ENCODE data around the gene CYB561A3. TPM values are rescaled to one million over a fixed set of nuclear protein-coding genes. Genes with fewer than 3 reads are reported as not detected.

Gene CYB561A3
- total and polyA plus RNA-seq, 4 experiments from 2014 or later = 40.1 to 95.7 (median 45.9) TPM

DNA sequence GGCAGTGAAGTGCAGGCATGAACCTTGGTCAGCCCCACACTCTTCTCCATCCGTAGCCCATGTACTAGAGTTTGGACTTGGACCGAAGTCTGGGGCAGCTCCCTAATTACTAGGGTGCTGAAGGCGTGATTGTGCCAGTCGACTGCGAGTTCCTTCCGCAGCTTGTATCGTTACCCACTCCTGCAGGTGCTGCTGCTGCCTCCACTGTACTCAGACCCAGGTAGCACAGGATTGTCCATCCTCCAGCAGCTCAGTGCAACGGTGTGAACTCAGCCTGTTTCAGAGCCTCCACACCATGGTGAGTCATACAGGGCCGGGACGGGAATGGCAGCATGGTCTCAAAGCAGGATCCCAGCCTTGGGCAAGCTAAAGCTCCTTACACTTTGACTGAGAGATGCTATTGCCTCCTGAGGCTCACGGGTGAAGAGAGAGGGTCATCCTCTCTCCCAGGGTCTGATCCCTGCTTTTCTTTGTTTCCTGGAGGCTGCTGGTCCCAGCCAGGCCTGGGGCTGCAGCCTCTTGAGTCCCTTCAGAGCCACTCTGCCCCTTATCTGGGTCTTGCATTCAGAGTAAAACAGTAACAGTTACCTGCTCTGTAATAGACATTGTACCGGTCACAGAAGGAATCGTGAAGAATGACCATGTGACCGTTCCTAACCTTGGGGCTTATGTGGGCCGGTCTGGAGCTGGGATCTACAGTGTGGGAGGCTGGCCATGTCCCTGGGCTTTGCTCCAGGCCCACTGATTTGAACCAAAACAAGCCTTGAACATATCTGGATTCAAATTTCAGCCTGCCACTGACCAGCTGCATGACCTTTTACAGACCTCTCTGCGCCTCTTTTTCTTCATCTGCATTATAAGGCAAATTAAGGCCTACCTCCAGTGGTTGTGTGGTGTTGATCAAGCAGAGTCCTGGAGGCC, 27.0 kb downstream of the CYB561A3 start:
- Mint-ChIP-seq H3K4me3 (peak overlapping the region; percentile 89 to 97 (median 96)), H3K4me1 (peaks cover 32 to 62% (median 45%) of the 10 kb centered on the region in 4 donors), H3K27ac (peak overlapping the region; percentile 92 to 99 (median 98)), H3K9me3 (peaks cover 0 to 4% (median 0%) of the 10 kb centered on the region in 8 donors), H3K36me3 (peaks cover 17 to 19% of the 10 kb centered on the region in 2 donors), H3K27me3 (no peaks in the 10 kb centered on the region)
- ChIA-PET CTCF (ENCODE audit: partially characterized antibody) (interaction anchor here (1.0 to 10.1 kb wide), 12 partner anchors 19 to 502 kb away, joined by 3 to 442 read pairs (median 15); partner anchors contain the start of genes CYB561A3, TMEM138 and TMEM216), POLR2A (ENCODE audit: partially characterized antibody) (interaction anchor here (1.2 to 5.9 kb wide), 12 partner anchors 10 to 421 kb away, joined by 3 to 97 read pairs (median 6); partner anchors contain the start of genes CPSF7, CYB561A3, SDHAF2 and TMEM109)
- Histone ChIP-seq H3K4me3 (ENCODE audit: low read length in 2 of 2) (no peak overlapping the region), H3K27ac (ENCODE audit: low read depth, low read length) (peak overlapping the region; percentile 44), H3K27me3 (ENCODE audit: insufficient read depth, low read length) (no peaks in the 10 kb centered on the region), H3K9me3 (ENCODE audit: control insufficient read depth in 1 of 2, low read length in 2 of 2) (no peaks in the 10 kb centered on the region), H3K36me3 (ENCODE audit: insufficient read depth, low read length) (peaks cover 6% of the 10 kb centered on the region), H3K4me1 (ENCODE audit: insufficient read depth, low read length) (peaks cover 39% of the 10 kb centered on the region)
- intact Hi-C loops (cut with micrococcal nuclease) = no loop called here
- no peak for DNase-seq

DNA sequence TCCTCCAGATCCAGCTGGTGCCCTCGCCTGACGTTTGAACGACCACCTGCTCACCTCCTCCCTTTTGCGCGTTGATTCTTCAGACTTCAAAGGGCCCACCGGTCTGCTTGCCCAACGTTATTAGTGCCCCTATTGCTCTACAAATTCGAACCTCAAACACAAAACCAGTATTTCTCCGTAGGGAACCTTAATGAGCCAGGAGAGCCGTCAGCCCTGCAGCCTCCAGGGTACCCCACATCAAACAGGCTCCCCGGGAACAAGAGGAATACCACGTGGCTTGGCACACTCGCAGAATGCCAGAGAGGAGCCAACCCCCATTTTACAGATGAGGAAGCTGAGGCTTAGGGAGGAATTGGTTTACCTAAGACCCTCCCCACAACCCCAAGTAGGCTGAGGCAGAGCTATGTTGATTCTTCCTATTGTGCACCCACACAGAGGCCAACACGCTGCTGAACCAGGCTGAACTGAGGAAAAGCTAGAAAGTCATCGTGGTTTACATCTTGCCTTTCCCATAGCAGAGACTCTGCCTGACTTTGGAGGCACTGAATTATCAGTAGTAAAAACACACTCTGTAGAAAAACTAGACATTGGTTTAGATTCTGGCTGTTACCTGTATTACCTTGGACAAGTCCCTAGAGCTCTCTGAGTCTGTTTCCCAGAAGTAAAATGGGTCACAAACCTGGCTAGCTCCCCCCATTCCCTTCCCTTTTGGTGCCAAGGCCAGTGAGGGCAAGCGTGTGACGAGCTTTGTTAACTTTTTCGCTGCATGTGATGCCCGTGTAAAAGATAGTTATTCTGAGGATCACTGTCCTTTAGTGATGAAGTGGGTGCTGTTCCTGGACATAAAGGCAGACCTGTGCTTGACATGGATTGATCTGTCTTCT, 27.9 kb downstream of the CYB561A3 start:
- Mint-ChIP-seq H3K27me3 (no peaks in the 10 kb centered on the region), H3K4me1 (peaks cover 36 to 71% (median 52%) of the 10 kb centered on the region in 4 donors), H3K9me3 (peaks cover 0 to 4% (median 0%) of the 10 kb centered on the region in 8 donors), H3K36me3 (peaks cover 22 to 25% of the 10 kb centered on the region in 2 donors), H3K27ac (peak overlapping the region; percentile 92 to 99 (median 98)), H3K4me3 (peak overlapping the region; percentile 89 to 97 (median 96))
- Histone ChIP-seq H3K4me1 (ENCODE audit: insufficient read depth, low read length) (peaks cover 39% of the 10 kb centered on the region), H3K27me3 (ENCODE audit: insufficient read depth, low read length) (no peaks in the 10 kb centered on the region), H3K4me3 (ENCODE audit: low read length in 2 of 2) (peak overlapping the region; percentile 85 to 95), H3K9me3 (ENCODE audit: control insufficient read depth in 1 of 2, low read length in 2 of 2) (no peaks in the 10 kb centered on the region), H3K36me3 (ENCODE audit: insufficient read depth, low read length) (peaks cover 12% of the 10 kb centered on the region), H3K27ac (ENCODE audit: low read depth, low read length) (peak overlapping the region; percentile 83)
- CTCF ChIA-PET (ENCODE audit: partially characterized antibody) = interaction anchor here (1.0 to 10.1 kb wide), 6 partner anchors 18 to 418 kb away, joined by 3 to 442 read pairs (median 14); partner anchors contain the start of genes CYB561A3, TMEM138 and TMEM216
- DNase-seq = peak in 1 of 5 donors; percentile 15
- intact Hi-C loops (cut with micrococcal nuclease) = loop anchor here (1.0 to 2.0 kb wide), 3 partner anchors 29 to 427 kb away; partner anchors contain the start of genes PRPF19, SDHAF2 and TMEM138
- POLR2A ChIA-PET (ENCODE audit: partially characterized antibody) = interaction anchor here (0.6 to 5.9 kb wide), 13 partner anchors 9 to 1982 kb away, joined by 3 to 97 read pairs (median 4); partner anchors contain the start of genes CPSF7, CYB561A3, SDHAF2 and TMEM109

DNA sequence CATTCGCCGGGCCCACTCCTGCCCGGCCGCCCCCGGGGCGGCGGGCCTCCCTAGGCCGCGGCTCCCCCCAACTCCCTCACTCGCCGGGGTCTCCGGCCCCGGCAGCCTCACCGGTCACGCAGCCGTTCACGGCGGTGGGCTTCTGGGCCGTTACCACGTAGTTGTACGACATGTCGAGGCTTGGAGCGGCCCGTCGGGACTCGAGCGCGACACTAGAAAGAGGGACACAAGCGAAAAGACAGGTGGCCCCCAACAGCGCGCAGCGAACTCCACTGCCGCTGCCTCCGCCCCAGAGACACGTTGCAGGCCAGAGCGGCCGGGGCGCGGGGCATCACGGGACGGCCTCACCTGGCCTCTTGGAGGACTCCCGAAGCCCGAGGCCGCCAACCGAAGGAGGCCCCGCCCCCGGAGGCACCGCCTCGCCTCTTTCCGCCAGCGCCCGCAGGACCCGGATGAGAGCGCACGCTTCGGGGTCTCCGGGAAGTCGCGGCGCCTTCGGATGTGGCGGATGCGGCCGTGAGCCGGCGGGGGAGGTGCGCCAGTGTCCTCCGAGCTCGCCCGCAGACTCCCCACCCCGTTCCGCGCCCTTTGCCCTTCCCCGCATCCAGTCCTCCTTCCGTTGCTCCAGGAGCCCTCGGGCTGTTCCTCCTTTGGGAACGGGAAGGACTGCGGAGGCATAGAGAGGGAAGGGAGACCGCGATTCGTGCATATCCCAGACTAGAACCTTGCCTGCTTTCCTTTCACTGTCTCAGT, 28.7 kb downstream of the CYB561A3 start, which contains the start of the genes DDB1 and TKFC:
DDB1 (minus strand) TSS at position 309 of the 753 bp plus-strand sequence; CDS start at position 172, 137 bp downstream.
TKFC (plus strand) TSS at position 432 of the 753 bp plus-strand sequence. CDS start 1,501 bp downstream, outside the sequence.
- CTCF ChIA-PET (ENCODE audit: partially characterized antibody) = interaction anchor here (1.1 to 10.1 kb wide), 5 partner anchors 17 to 102 kb away, joined by 4 to 442 read pairs (median 18); partner anchors contain the start of genes CYB561A3, TMEM138 and TMEM216
- H3K27me3 ChIP-seq (ENCODE audit: insufficient read depth, low read length) = no peaks in the 10 kb centered on the region
- H3K4me1 ChIP-seq (ENCODE audit: insufficient read depth, low read length) = peaks cover 39% of the 10 kb centered on the region
- Mint-ChIP-seq H3K36me3 (peaks cover 25 to 31% of the 10 kb centered on the region in 2 donors), H3K27me3 (no peaks in the 10 kb centered on the region), H3K4me3 (peak within 1 kb of the TSS; percentile 89 to 97 (median 96)), H3K27ac (peak within 1 kb of the TSS; percentile 92 to 99 (median 98)), H3K4me1 (peaks cover 36 to 71% (median 54%) of the 10 kb centered on the region in 4 donors), H3K9me3 (peaks cover 0 to 4% (median 0%) of the 10 kb centered on the region in 8 donors)
- intact Hi-C loops (cut with micrococcal nuclease) = loop anchor here (1.0 to 2.0 kb wide), 3 partner anchors 29 to 426 kb away; partner anchors contain the start of genes PRPF19, SDHAF2 and TMEM138
- POLR2A ChIA-PET (ENCODE audit: partially characterized antibody) = interaction anchor here (0.6 to 5.9 kb wide), 12 partner anchors 9 to 1981 kb away, joined by 3 to 97 read pairs (median 4); partner anchors contain the start of genes CPSF7, CYB561A3, SDHAF2 and TMEM109
- peak; percentile 96 to 97 (median 97) for DNase-seq
- peaks cover 12% of the 10 kb centered on the region for H3K36me3 ChIP-seq (ENCODE audit: insufficient read depth, low read length)
- no peaks in the 10 kb centered on the region for H3K9me3 ChIP-seq (ENCODE audit: control insufficient read depth in 1 of 2, low read length in 2 of 2)
- peak within 1 kb of the TSS; percentile 83 for H3K27ac ChIP-seq (ENCODE audit: low read depth, low read length)
- H3K4me3 ChIP-seq (ENCODE audit: low read length in 2 of 2) = peak within 1 kb of the TSS; percentile 85 to 95

DNA sequence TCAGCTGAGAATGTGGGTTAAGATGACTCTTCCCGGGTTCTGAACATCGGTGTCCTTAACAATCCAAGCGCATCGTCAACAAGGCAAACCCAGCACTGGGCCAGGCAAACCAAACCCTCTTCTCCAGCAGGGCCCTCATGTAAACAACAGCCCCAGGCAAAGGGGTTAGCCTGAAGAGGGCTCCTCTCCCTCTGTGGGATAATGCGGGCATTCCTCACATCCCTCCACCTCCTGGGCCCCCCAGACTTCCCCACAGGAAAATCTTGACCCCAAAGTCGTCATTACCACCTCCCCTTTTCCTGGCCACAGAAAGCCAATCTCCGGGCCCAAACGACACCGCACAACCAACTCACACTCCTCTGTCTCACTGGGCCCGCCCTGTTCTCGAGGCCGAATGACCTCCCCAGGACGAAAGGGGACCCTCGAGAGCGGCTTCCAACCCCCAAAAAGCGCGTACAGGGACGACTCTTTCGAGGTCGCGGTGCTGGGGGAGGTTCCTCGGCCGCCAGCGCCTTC, 29.3 kb downstream of the CYB561A3 start:
- peak overlapping the region; percentile 89 to 97 (median 96) for H3K4me3 Mint-ChIP-seq
- POLR2A ChIA-PET (ENCODE audit: partially characterized antibody) = interaction anchor here (1.0 to 4.4 kb wide), 4 partner anchors 12 to 97 kb away, joined by 3 to 97 read pairs (median 6); partner anchors contain the start of genes CPSF7, CYB561A3, SDHAF2 and TMEM138
- H3K4me1 ChIP-seq (ENCODE audit: insufficient read depth, low read length) = peaks cover 39% of the 10 kb centered on the region
- H3K27ac ChIP-seq (ENCODE audit: low read depth, low read length) = peak overlapping the region; percentile 83
- DNase-seq = peak in 1 of 5 donors; percentile 50
- peak overlapping the region; percentile 81 to 85 for H3K4me3 ChIP-seq (ENCODE audit: low read length in 2 of 2)
- H3K27me3 ChIP-seq (ENCODE audit: insufficient read depth, low read length) = no peaks in the 10 kb centered on the region
- no peaks in the 10 kb centered on the region for H3K27me3 Mint-ChIP-seq
- peaks cover 38 to 78% (median 55%) of the 10 kb centered on the region in 4 donors for H3K4me1 Mint-ChIP-seq
- peaks cover 31 to 37% of the 10 kb centered on the region in 2 donors for H3K36me3 Mint-ChIP-seq
- peaks cover 18% of the 10 kb centered on the region for H3K36me3 ChIP-seq (ENCODE audit: insufficient read depth, low read length)
- intact Hi-C loops (cut with micrococcal nuclease) = loop anchor here (2.0 kb wide), 1 partner anchor 426 kb away; the partner anchor contains the start of gene PRPF19
- H3K9me3 Mint-ChIP-seq = peaks cover 0 to 4% (median 0%) of the 10 kb centered on the region in 8 donors
- H3K9me3 ChIP-seq (ENCODE audit: control insufficient read depth in 1 of 2, low read length in 2 of 2) = no peaks in the 10 kb centered on the region
- CTCF ChIA-PET (ENCODE audit: partially characterized antibody) = interaction anchor here (0.9 to 1.9 kb wide), 5 partner anchors 30 to 103 kb away, joined by 3 to 14 read pairs (median 4); partner anchors contain the start of genes TMEM138 and TMEM216
- peak overlapping the region; percentile 84 to 98 (median 95) for H3K27ac Mint-ChIP-seq

DNA sequence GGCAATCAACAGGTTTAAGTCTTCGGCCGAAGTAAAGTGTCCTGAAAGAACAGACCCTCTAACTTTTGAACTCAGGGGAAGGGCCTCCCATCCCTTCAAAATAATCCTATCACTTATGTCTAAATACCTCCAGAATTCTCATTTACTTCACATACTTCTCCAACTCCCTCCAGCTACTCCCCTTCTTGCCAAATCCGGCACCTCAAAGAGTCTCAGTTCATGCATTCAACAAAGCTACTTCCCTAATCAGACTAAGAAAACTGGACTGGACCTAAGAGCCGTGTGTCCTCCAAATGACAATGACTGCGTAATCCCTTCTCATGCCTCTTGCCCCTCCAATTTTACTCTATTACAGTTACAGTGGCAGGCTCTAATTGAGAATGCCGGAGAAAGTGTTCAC, 30.0 kb downstream of the CYB561A3 start:
- intact Hi-C loops (cut with micrococcal nuclease) = loop anchor here (2.0 kb wide), 1 partner anchor 425 kb away; the partner anchor contains the start of gene PRPF19
- H3K27me3 ChIP-seq (ENCODE audit: insufficient read depth, low read length) = no peaks in the 10 kb centered on the region
- peak overlapping the region; percentile 83 for H3K27ac ChIP-seq (ENCODE audit: low read depth, low read length)
- peaks cover 39% of the 10 kb centered on the region for H3K4me1 ChIP-seq (ENCODE audit: insufficient read depth, low read length)
- ChIA-PET CTCF (ENCODE audit: partially characterized antibody) (interaction anchor here (0.9 to 1.9 kb wide), 6 partner anchors 31 to 185 kb away, joined by 3 to 14 read pairs (median 4); partner anchors contain the start of genes TMEM138 and TMEM216), POLR2A (ENCODE audit: partially characterized antibody) (interaction anchor here (1.0 to 4.4 kb wide), 5 partner anchors 12 to 98 kb away, joined by 3 to 97 read pairs (median 5); partner anchors contain the start of genes CPSF7, CYB561A3, SDHAF2 and TMEM138)
- peaks cover 20% of the 10 kb centered on the region for H3K36me3 ChIP-seq (ENCODE audit: insufficient read depth, low read length)
- H3K4me1 Mint-ChIP-seq = peaks cover 38 to 74% (median 53%) of the 10 kb centered on the region in 4 donors
- peak overlapping the region; percentile 81 to 85 for H3K4me3 ChIP-seq (ENCODE audit: low read length in 2 of 2)
- peak overlapping the region; percentile 89 to 97 (median 96) for H3K4me3 Mint-ChIP-seq
- H3K27ac Mint-ChIP-seq = peak overlapping the region; percentile 84 to 98 (median 95)
- peaks cover 31 to 41% of the 10 kb centered on the region in 2 donors for H3K36me3 Mint-ChIP-seq
- H3K27me3 Mint-ChIP-seq = no peaks in the 10 kb centered on the region
- DNase-seq = no peak
- H3K9me3 ChIP-seq (ENCODE audit: control insufficient read depth in 1 of 2, low read length in 2 of 2) = no peaks in the 10 kb centered on the region
- H3K9me3 Mint-ChIP-seq = peaks cover 0 to 4% (median 0%) of the 10 kb centered on the region in 8 donors

Data from CD4-positive, alpha-beta memory T cell (primary cell).